Stomach (tissue), 4 donors: Measurements from ENCODE around the gene HS3ST6.

Source experiments
- CTCF ChIP-seq, 7 experiments: fragments of 450-650 bp in 4 of 7; fragments of 200-600 bp in 3 of 7; sonication (generic) in 3 of 7; IDR thresholded peaks; one replicate each; pipeline ENCODE4 v1.5.1; 2016 to 2019; ENCODE audit warnings: antibody characterized with exemption in 7 of 7, control low read depth in 2 of 7, mild to moderate bottlenecking in 1 of 7
- EP300 ChIP-seq: sonication (generic); formaldehyde crosslinking; IDR thresholded peaks from one replicate; pipeline ENCODE4 v1.6.1; 2017; ENCODE audit warnings: antibody characterized with exemption
- POLR2A ChIP-seq, 4 donors: fragments of 450-650 bp; IDR thresholded peaks; one replicate each; pipeline ENCODE4 v1.6.1; 2016; ENCODE audit warnings: antibody characterized with exemption in 4 of 4, control low read depth in 2 of 4, mild to moderate bottlenecking in 1 of 4, moderate library complexity in 1 of 4

- TF ChIP-seq EP300 (no peak), CTCF (IDR thresholded peaks at IDR 0.05) (no peak), POLR2A (IDR thresholded peaks at IDR 0.05) (no peak)
Observed at GRCh38 chr16:1950047-1950446, 31.8 kb upstream of the HS3ST6 start.
